ENCODE measurements around the gene BIN1.

DNA sequence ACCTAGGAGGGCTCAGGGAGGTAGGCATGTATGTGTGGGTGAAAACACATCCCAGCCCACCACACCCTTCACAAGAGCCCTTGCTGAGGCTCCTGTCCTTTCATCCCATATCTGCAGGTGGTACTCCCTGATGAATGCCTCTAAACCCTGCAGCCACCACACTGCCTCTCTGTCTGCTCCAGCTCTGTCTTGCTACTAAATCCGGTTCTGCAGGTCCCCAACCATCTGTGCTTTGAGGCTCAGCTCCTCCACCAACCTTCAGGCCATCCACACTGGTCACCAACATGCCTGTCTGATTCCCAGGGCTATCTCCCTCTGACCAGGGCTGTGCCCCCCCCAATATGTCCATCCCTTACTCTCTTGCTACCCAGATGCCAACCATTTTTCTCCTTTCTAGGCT, 92.7 kb downstream of the BIN1 start:
- TF ChIP-seq, protein P1, sequence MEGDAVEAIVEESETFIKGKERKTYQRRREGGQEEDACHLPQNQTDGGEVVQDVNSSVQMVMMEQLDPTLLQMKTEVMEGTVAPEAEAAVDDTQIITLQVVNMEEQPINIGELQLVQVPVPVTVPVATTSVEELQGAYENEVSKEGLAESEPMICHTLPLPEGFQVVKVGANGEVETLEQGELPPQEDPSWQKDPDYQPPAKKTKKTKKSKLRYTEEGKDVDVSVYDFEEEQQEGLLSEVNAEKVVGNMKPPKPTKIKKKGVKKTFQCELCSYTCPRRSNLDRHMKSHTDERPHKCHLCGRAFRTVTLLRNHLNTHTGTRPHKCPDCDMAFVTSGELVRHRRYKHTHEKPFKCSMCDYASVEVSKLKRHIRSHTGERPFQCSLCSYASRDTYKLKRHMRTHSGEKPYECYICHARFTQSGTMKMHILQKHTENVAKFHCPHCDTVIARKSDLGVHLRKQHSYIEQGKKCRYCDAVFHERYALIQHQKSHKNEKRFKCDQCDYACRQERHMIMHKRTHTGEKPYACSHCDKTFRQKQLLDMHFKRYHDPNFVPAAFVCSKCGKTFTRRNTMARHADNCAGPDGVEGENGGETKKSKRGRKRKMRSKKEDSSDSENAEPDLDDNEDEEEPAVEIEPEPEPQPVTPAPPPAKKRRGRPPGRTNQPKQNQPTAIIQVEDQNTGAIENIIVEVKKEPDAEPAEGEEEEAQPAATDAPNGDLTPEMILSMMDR (IDR thresholded peaks at IDR 0.05), result no peak
- TF ChIP-seq POLR2A (IDR thresholded peaks at IDR 0.05) (no peak), POLR2AphosphoS5 (IDR thresholded peaks at IDR 0.05) (no peak)

Data from transverse colon (tissue), 4 donors.